Measurements from ENCODE around the gene KCNK4.
"Not testable (repeated sequence)": the region's sequence is repeated elsewhere in the genome, so short reads cannot be mapped to it uniquely, and the experiment has no call there.

Gene KCNK4

DNA sequence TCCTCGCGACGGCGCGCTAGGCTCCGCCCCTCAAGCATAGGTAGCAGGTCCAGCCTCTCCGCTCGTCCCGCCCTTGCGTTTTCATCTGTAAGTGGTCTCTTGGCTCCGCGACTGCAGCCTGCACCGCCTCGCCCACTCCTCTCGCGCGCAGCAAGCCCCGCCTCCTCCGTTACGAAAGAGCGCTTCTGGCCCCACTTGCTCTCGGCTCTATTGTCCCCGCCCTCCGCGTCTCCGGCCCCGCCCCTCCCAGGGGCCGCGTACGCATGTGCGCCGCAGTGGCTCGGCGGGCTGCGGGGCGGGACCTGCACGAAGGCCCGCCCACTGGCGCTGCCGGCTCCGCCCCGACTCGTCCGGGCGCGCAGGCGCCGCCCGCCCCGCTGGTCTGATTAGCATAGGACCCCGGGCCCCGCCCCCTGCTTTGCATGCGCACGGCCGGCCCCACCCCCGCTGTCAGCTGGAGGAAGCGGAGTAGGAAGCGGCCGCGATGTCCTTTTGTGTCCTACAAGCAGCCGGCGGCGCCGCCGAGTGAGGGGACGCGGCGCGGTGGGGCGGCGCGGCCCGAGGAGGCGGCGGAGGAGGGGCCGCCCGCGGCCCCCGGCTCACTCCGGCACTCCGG lies 14.1 kb downstream of the KCNK4 start, which contains the start of gene ESRRA:
Gene ESRRA (plus strand): TSS at position 450 of the 616 bp plus-strand sequence. CDS start 1,656 bp downstream, outside the sequence.
- peak within 1 kb of the TSS; percentile 69 for H3K4me3 ChIP-seq (ENCODE audit: low read depth, low read length)
- TF ChIP-seq, protein P1, sequence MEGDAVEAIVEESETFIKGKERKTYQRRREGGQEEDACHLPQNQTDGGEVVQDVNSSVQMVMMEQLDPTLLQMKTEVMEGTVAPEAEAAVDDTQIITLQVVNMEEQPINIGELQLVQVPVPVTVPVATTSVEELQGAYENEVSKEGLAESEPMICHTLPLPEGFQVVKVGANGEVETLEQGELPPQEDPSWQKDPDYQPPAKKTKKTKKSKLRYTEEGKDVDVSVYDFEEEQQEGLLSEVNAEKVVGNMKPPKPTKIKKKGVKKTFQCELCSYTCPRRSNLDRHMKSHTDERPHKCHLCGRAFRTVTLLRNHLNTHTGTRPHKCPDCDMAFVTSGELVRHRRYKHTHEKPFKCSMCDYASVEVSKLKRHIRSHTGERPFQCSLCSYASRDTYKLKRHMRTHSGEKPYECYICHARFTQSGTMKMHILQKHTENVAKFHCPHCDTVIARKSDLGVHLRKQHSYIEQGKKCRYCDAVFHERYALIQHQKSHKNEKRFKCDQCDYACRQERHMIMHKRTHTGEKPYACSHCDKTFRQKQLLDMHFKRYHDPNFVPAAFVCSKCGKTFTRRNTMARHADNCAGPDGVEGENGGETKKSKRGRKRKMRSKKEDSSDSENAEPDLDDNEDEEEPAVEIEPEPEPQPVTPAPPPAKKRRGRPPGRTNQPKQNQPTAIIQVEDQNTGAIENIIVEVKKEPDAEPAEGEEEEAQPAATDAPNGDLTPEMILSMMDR (IDR thresholded peaks at IDR 0.05; ENCODE audit: control insufficient read depth, extremely low read depth, insufficient read depth): no peak
- DNase-seq (ENCODE audit: low read depth): peak; percentile 86

DNA sequence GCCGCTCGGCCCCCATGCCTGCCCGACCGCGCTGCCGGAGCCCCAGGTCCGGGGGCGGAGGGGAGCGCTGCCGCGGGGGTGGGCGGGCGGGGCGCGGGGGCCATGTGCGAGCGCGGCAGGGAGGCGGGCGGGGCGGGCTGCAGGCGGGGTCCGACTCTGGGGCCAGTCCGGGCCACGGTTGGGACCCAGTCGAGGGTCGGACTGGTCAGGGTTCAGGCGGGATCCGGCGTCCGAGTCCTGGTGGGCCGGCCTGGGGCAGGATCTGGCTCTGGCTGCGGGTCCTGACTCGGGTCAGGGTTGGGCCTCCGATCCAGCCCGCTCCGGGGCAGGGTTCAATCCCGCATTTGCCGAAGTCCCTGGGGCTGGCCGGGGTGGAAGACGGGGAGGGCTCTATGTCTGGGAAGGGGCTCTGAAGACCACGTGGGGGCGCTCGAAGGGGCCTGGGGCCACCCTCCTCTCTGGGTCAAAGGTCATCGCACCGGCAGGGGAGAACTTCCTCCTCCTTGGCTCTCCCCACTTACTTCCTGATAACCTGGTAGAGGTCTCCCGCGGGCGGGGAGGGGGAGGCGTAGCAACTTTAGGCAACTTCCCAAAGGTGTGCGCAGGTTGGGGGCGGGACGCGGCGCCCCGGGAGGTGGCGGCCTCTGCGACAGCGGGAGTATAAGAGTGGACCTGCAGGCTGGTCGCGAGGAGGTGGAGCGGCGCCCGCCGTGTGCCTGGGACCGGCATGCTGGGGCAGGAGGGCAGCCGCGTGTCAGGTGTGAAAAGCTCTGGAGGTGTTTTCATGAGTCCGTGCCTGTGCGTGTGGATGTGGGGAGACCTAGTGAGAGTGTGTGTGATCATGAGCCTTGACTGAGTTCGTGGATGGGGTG lies 14.8 kb downstream of the KCNK4 start:
- peak overlapping the region; percentile 69 for H3K4me3 ChIP-seq (ENCODE audit: low read depth, low read length)
- TF ChIP-seq, protein P1 (IDR thresholded peaks at IDR 0.05; ENCODE audit: control insufficient read depth, extremely low read depth, insufficient read depth): peak; percentile 40; the same call in 1 of the 2 replicates
- peak; percentile 44 for DNase-seq (ENCODE audit: low read depth)

DNA sequence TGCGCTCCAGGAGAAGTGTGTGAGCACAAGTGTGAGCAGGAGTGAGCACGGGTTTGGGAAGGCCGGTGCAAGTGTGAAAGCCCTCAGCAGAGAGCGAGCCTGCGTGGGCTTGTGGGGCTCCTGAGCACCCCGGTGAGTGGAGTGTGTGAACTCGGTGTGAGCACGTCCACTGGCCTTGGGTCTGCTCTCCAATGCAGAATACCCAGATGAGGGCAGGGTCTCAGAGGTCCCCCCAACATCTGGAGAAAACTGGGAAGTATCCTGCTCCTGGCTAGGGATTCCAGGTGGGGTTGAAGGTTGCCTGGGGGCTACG lies 15.4 kb downstream of the KCNK4 start:
- TF ChIP-seq, protein P1 (IDR thresholded peaks at IDR 0.05; ENCODE audit: control insufficient read depth, extremely low read depth, insufficient read depth): no peak
- no peak for DNase-seq (ENCODE audit: low read depth)
- H3K4me3 ChIP-seq (ENCODE audit: low read depth, low read length): peak overlapping the region; percentile 69

DNA sequence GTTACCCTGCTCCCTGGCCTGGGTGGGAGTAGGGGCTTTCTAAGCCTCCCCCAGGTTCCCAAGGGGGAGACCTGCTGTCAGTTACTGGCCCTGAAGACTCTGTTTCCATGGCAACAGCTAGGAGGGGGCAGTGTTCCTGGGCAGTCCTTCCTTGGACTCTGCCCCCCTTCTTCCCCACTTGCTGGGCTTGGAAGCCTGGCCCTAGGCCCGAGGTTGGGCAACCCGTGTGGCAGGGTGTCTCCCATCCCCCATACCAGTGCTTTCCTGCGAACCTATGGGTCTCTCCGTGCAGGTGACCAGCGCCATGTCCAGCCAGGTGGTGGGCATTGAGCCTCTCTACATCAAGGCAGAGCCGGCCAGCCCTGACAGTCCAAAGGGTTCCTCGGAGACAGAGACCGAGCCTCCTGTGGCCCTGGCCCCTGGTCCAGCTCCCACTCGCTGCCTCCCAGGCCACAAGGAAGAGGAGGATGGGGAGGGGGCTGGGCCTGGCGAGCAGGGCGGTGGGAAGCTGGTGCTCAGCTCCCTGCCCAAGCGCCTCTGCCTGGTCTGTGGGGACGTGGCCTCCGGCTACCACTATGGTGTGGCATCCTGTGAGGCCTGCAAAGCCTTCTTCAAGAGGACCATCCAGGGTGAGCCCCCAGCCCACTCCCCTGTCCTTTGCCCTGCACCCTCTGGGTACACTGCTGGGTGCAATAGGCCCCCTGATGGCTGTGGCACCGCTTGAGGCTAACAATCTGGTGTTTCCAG lies 15.9 kb downstream of the KCNK4 start:
- TF ChIP-seq, protein P1 (IDR thresholded peaks at IDR 0.05; ENCODE audit: control insufficient read depth, extremely low read depth, insufficient read depth): no peak
- H3K4me3 ChIP-seq (ENCODE audit: low read depth, low read length): peak overlapping the region; percentile 69
- no peak for DNase-seq (ENCODE audit: low read depth)

DNA sequence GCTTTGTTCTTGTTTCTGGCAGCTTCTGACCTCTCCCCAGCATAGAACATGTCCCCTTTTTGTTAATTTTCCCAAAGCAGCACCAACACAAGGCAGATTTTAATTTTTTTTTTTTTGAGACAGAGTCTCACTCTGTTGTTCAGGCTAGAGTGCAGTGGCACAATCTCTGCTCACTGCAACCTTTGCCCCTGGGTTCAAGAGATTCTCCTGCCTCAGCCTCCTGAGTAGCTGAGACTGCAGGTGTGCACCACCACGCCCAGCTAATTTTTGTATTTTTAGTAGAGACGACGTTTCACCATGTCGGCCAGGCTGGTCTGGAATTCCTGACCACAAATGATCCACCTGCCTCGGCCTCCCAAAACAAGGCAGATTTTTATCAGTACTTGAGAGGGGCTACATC lies 16.7 kb downstream of the KCNK4 start:
- H3K4me3 ChIP-seq (ENCODE audit: low read depth, low read length): not testable (repeated sequence)

DNA sequence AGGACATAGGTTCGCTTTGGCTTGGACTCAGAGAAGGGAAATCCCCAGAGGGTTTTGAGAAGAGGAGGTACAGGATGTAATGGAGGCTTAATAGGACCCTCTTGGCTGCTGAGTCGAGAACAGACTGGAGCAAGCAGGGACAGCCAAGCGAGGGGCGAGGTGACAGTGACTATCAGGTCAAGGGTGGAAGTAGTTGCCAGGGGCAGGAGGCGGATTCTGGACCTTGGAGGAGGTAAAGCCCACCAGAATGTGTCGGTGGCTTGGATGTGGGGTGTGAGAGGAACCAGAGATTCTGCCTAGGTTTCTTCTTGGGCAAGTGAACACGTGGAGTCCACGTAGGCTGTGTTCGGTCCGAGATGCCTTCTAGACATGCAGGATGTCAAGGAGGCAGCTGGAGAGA lies 21.8 kb downstream of the KCNK4 start:
- no peak for DNase-seq (ENCODE audit: low read depth)

More for the DNA sequence above, 16.7 kb downstream of the KCNK4 start:
- DNase-seq (ENCODE audit: low read depth): not testable (repeated sequence)

More for the DNA sequence above, 21.8 kb downstream of the KCNK4 start:
- no peak overlapping the region for H3K4me3 ChIP-seq (ENCODE audit: low read depth, low read length)
- TF ChIP-seq, protein P1 (IDR thresholded peaks at IDR 0.05; ENCODE audit: control insufficient read depth, extremely low read depth, insufficient read depth): no peak

All from LNCaP clone FGC (cell line).